ENCODE results near the gene GPR146. TPM values are rescaled to one million over a fixed set of nuclear protein-coding genes. Genes with fewer than 3 reads are reported as not detected.
A peak's percentile ranks its signal among the peaks of the same experiment; 100 is the strongest.

Gene GPR146
- total and polyA plus RNA-seq, 2 of the 13 experiments (the other 11 are each of a cell fraction or from before 2014, with no cell fraction given): 2.0 to 15.9 TPM

DNA sequence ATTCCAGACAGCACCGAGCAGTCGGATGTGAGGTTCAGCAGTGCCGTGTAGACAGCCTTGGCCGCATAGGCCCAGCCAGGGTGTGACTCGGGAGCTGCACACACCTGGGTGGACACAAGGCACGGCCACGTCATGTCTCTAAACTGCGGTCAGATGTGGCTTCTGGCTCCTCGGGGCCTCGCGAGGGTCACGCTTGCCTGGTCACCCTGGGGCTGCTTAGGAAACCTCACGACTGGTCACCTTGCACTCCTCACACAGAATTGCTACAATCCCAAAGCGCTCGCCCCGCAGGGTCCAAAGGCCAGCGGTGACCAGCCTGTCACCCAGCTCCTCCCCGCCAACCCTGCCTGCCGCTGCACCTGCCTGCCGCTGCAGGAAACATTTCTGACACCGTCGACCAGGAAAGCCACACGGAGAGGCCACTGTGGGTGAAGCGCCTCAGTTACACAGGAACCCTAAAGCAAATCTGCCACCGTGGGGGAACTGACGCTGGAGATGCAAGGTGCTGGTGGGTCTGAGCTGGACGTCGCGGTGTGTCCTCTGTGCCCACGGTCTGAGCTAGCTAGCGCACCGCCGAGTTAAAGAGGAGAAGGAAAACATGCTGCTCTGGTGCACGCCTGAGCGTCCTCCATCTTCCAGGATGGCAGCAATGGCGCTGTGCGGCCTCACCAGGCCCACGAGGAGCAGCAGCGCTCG is 48.6 kb downstream of the GPR146 start (continued):
- no peak for TF ChIP-seq ZNF446 (CRISPR knock-in tag; IDR thresholded peaks at IDR 0.05)
- TF ChIP-seq, protein P1, sequence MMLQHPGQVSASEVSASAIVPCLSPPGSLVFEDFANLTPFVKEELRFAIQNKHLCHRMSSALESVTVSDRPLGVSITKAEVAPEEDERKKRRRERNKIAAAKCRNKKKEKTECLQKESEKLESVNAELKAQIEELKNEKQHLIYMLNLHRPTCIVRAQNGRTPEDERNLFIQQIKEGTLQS (CRISPR knock-in tag; IDR thresholded peaks at IDR 0.05): no peak
- no peak for TF ChIP-seq MLLT10 (CRISPR knock-in tag; IDR thresholded peaks at IDR 0.05)
- TF ChIP-seq ADNP (CRISPR knock-in tag; IDR thresholded peaks at IDR 0.05): no peak
- TF ChIP-seq, protein P2, sequence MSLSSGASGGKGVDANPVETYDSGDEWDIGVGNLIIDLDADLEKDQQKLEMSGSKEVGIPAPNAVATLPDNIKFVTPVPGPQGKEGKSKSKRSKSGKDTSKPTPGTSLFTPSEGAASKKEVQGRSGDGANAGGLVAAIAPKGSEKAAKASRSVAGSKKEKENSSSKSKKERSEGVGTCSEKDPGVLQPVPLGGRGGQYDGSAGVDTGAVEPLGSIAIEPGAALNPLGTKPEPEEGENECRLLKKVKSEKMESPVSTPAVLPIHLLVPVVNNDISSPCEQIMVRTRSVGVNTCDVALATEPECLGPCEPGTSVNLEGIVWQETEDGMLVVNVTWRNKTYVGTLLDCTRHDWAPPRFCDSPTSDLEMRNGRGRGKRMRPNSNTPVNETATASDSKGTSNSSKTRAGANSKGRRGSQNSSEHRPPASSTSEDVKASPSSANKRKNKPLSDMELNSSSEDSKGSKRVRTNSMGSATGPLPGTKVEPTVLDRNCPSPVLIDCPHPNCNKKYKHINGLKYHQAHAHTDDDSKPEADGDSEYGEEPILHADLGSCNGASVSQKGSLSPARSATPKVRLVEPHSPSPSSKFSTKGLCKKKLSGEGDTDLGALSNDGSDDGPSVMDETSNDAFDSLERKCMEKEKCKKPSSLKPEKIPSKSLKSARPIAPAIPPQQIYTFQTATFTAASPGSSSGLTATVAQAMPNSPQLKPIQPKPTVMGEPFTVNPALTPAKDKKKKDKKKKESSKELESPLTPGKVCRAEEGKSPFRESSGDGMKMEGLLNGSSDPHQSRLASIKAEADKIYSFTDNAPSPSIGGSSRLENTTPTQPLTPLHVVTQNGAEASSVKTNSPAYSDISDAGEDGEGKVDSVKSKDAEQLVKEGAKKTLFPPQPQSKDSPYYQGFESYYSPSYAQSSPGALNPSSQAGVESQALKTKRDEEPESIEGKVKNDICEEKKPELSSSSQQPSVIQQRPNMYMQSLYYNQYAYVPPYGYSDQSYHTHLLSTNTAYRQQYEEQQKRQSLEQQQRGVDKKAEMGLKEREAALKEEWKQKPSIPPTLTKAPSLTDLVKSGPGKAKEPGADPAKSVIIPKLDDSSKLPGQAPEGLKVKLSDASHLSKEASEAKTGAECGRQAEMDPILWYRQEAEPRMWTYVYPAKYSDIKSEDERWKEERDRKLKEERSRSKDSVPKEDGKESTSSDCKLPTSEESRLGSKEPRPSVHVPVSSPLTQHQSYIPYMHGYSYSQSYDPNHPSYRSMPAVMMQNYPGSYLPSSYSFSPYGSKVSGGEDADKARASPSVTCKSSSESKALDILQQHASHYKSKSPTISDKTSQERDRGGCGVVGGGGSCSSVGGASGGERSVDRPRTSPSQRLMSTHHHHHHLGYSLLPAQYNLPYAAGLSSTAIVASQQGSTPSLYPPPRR (CRISPR knock-in tag; IDR thresholded peaks at IDR 0.05; ENCODE audit: borderline replicate concordance): peak; percentile 74
- TF ChIP-seq, protein P3, sequence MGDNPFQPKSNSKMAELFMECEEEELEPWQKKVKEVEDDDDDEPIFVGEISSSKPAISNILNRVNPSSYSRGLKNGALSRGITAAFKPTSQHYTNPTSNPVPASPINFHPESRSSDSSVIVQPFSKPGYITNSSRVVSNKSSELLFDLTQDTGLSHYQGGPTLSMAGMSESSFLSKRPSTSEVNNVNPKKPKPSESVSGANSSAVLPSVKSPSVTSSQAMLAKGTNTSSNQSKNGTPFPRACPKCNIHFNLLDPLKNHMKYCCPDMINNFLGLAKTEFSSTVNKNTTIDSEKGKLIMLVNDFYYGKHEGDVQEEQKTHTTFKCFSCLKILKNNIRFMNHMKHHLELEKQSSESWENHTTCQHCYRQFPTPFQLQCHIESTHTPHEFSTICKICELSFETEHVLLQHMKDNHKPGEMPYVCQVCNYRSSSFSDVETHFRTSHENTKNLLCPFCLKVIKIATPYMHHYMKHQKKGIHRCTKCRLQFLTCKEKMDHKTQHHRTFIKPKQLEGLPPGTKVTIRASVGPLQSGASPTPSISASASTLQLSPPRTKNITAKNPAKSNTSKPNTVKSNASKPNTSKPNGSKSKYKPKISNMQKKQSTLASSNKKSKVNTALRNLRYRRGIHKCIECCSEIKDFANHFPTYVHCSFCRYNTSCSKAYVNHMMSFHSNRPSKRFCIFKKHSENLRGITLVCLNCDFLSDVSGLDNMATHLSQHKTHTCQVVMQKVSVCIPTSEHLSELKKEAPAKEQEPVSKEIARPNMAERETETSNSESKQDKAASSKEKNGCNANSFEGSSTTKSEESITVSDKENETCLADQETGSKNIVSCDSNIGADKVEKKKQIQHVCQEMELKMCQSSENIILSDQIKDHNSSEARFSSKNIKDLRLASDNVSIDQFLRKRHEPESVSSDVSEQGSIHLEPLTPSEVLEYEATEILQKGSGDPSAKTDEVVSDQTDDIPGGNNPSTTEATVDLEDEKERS (CRISPR knock-in tag; IDR thresholded peaks at IDR 0.05): no peak
- peak; percentile 60; the same call in 1 of the 2 replicates for TF ChIP-seq DMAP1 (CRISPR knock-in tag; IDR thresholded peaks at IDR 0.05)
- no peak for TF ChIP-seq IKZF1 (IDR thresholded peaks at IDR 0.05)
- TF ChIP-seq, protein P4, sequence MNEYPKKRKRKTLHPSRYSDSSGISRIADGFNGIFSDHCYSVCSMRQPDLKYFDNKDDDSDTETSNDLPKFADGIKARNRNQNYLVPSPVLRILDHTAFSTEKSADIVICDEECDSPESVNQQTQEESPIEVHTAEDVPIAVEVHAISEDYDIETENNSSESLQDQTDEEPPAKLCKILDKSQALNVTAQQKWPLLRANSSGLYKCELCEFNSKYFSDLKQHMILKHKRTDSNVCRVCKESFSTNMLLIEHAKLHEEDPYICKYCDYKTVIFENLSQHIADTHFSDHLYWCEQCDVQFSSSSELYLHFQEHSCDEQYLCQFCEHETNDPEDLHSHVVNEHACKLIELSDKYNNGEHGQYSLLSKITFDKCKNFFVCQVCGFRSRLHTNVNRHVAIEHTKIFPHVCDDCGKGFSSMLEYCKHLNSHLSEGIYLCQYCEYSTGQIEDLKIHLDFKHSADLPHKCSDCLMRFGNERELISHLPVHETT (CRISPR knock-in tag; conservative IDR thresholded peaks at IDR 0.05): 0 out of 2 replicates have a peak, but pooled peaks have one; percentile 41
- peak; percentile 36; the same call in 1 of the 2 replicates for TF ChIP-seq BCL6 (CRISPR knock-in tag; IDR thresholded peaks at IDR 0.05)
- TF ChIP-seq, protein P5, sequence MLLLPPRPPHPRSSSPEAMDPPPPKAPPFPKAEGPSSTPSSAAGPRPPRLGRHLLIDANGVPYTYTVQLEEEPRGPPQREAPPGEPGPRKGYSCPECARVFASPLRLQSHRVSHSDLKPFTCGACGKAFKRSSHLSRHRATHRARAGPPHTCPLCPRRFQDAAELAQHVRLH (CRISPR knock-in tag; IDR thresholded peaks at IDR 0.05; ENCODE audit: borderline replicate concordance, low read depth): no peak
- no peak for TF ChIP-seq SOX6 (IDR thresholded peaks at IDR 0.05)
- TF ChIP-seq SOX6 (CRISPR knock-in tag; IDR thresholded peaks at IDR 0.05): peak; percentile 67
- TF ChIP-seq ZNF652 (CRISPR knock-in tag; IDR thresholded peaks at IDR 0.05; ENCODE audit: borderline replicate concordance, low read depth): no peak
- TF ChIP-seq NCOA5 (CRISPR knock-in tag; IDR thresholded peaks at IDR 0.05): 0 out of 2 replicates have a peak, but pooled peaks have one; percentile 84
- TF ChIP-seq, protein P6, sequence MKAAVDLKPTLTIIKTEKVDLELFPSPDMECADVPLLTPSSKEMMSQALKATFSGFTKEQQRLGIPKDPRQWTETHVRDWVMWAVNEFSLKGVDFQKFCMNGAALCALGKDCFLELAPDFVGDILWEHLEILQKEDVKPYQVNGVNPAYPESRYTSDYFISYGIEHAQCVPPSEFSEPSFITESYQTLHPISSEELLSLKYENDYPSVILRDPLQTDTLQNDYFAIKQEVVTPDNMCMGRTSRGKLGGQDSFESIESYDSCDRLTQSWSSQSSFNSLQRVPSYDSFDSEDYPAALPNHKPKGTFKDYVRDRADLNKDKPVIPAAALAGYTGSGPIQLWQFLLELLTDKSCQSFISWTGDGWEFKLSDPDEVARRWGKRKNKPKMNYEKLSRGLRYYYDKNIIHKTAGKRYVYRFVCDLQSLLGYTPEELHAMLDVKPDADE (CRISPR knock-in tag; IDR thresholded peaks at IDR 0.05): no peak

All from HepG2 (cell line).